HepG2 (cell line): ENCODE results near the gene ANKRD40CL. TPM values are rescaled to one million over a fixed set of nuclear protein-coding genes. Genes with fewer than 3 reads are reported as not detected.
A peak's percentile ranks its signal among the peaks of the same experiment; 100 is the strongest.

Experiments
- ATAC-seq: fragments of 200-7000 bp; cut with Tn5 transposase; 3 replicates; pipeline ENCODE4 v1.9.1; 2020; ENCODE audit warnings: mild to moderate bottlenecking, moderate library complexity
- BruUV-seq: library from RNA; stranded (reverse); fragments of 400-500 nt; replicated peaks from 2 replicates; lab custom pipeline; 2021; lab: Mats Ljungman, UMichigan
- CTCF ChIA-PET: fragments of 300-600 bp; formaldehyde crosslinking; extraction: SDS; loops from one replicate; lab custom pipeline; 2021; ENCODE audit warnings: low total read pairs, inconsistent platforms, low intra/inter-chr PET ratio; lab: Yijun Ruan, JAX
- POLR2A ChIA-PET: fragments of 350-600 bp; sonication (Branson Sonifier 250); formaldehyde crosslinking; loops from one replicate; lab custom pipeline; 2020; ENCODE audit warnings: antibody characterized with exemption, inconsistent platforms; lab: Yijun Ruan, JAX
- DNase-seq: peaks from one replicate; pipeline ENCODE4 v3.0.0-alpha.2; 2015; ENCODE audit warnings: low spot score
- FAIRE-seq: peaks from 3 replicates; lab custom pipeline; 2011; peaks lifted over from hg19 to GRCh38; lab: Jason Lieb, UNC
- H2AFZ ChIP-seq: one replicate; pipeline ENCODE4 v1.6.1; 2011; ENCODE audit warnings: low read length, inconsistent platforms
- H3K27ac ChIP-seq: fragments of 300-600 bp; 3 replicates; pipeline ENCODE4 v1.8.0; 2011; ENCODE audit warnings: mixed run types, mild to moderate bottlenecking, mixed read lengths, low read length, inconsistent platforms; ENCODE audit not compliant: insufficient read depth; ENCODE audit errors: extremely low read length
- H3K27me3 ChIP-seq, 2 experiments: fragments of 200-600 bp in 1 of 2; 2 replicates in 1 of 2; 3 replicates in 1 of 2; pipeline versions ENCODE4 v1.6.0 to v1.8.0; 2011; ENCODE audit warnings: low read length in 2 of 2, mild to moderate bottlenecking in 2 of 2, moderate library complexity in 2 of 2, inconsistent platforms in 1 of 2; ENCODE audit not compliant: insufficient read depth in 2 of 2, control insufficient read depth in 1 of 2
- H3K36me3 ChIP-seq, 2 experiments: fragments of 200-600 bp in 1 of 2; replicated peaks in 1 of 2; 2 replicates in 1 of 2; 3 replicates in 1 of 2; pipeline versions ENCODE4 v1.5.1 to v1.8.0; 2011; ENCODE audit warnings: low read length in 2 of 2, inconsistent platforms in 1 of 2; ENCODE audit not compliant: insufficient read depth in 2 of 2, control insufficient read depth in 1 of 2
- H3K4me1 ChIP-seq: 2 replicates; pipeline ENCODE4 v1.5.1; 2012; ENCODE audit warnings: low read length, inconsistent platforms; ENCODE audit not compliant: insufficient read depth
- H3K4me2 ChIP-seq: 2 replicates; pipeline ENCODE4 v1.6.0; 2011; ENCODE audit warnings: low read depth, low read length, inconsistent platforms
- H3K4me3 ChIP-seq, 3 experiments: fragments of 200-600 bp in 1 of 3; sonication (generic), shearing (Covaris generic) in 1 of 3; replicated peaks in 1 of 3; 2 replicates each; pipeline ENCODE4 v1.5.1; 2011 to 2016; ENCODE audit warnings: low read length in 3 of 3, inconsistent platforms in 2 of 3, low read depth in 2 of 3, mild to moderate bottlenecking in 2 of 3, control low read depth in 1 of 3, mixed read lengths in 1 of 3; ENCODE audit not compliant: insufficient read depth in 1 of 3
- H3K79me2 ChIP-seq: one replicate; pipeline ENCODE4 v1.6.1; 2011; ENCODE audit warnings: low read length, inconsistent platforms; ENCODE audit not compliant: insufficient read depth
- H3K9ac ChIP-seq: 2 replicates; pipeline ENCODE4 v1.6.0; 2011; ENCODE audit warnings: mild to moderate bottlenecking, low read depth, low read length, inconsistent platforms; ENCODE audit not compliant: insufficient read depth
- H3K9me3 ChIP-seq: 2 replicates; pipeline ENCODE4 v1.5.1; 2012; ENCODE audit warnings: mild to moderate bottlenecking, low read length
- H4K20me1 ChIP-seq: 2 replicates; pipeline ENCODE4 v1.6.0; 2011; ENCODE audit warnings: inconsistent platforms, mild to moderate bottlenecking, low read length, moderate library complexity; ENCODE audit not compliant: insufficient read depth
- ATF1 ChIP-seq: IDR thresholded peaks from 2 replicates; pipeline ENCODE4 v1.6.1; 2016; ENCODE audit warnings: mild to moderate bottlenecking, control low read depth
- BCL6 ChIP-seq: IDR thresholded peaks from 2 replicates; pipeline ENCODE4 v1.6.1; 2016; ENCODE audit warnings: missing genetic modification reagents, missing compliant biosample characterization
- FOSL2 ChIP-seq: sonication (generic); formaldehyde crosslinking; IDR thresholded peaks from 2 replicates; pipeline ENCODE4 v1.4.0; 2020; ENCODE audit warnings: missing genetic modification reagents
- HNF4A ChIP-seq: sonication (generic); formaldehyde crosslinking; IDR thresholded peaks from 2 replicates; pipeline ENCODE4 v1.4.0; 2020; ENCODE audit warnings: missing genetic modification reagents
- MED8 ChIP-seq: sonication (generic); formaldehyde crosslinking; IDR thresholded peaks from 2 replicates; pipeline ENCODE4 v1.8.1; 2023; ENCODE audit warnings: mild to moderate bottlenecking, missing genetic modification reagents; ENCODE audit not compliant: insufficient replicate concordance
- NR2C2 ChIP-seq: sonication (generic); formaldehyde crosslinking; IDR thresholded peaks from 2 replicates; pipeline ENCODE4 v1.4.0; 2020; ENCODE audit warnings: missing genetic modification reagents, mild to moderate bottlenecking, moderate library complexity, borderline replicate concordance
- SAP130 ChIP-seq: IDR thresholded peaks from 2 replicates; pipeline ENCODE4 v1.6.1; 2016; ENCODE audit warnings: low read depth
- SOX6 ChIP-seq, 2 experiments: fragments of 450-650 bp in 1 of 2; sonication (generic) in 1 of 2; formaldehyde crosslinking in 1 of 2; IDR thresholded peaks; 2 replicates each; pipeline versions ENCODE4 v1.4.0 to v1.6.1; 2017 to 2020; ENCODE audit warnings: antibody characterized with exemption in 1 of 2, mild to moderate bottlenecking in 1 of 2, missing genetic modification reagents in 1 of 2
- TBX3 ChIP-seq: fragments of 450-650 bp; IDR thresholded peaks from 2 replicates; pipeline ENCODE4 v1.6.1; 2017; ENCODE audit warnings: antibody characterized with exemption, mild to moderate bottlenecking, inconsistent platforms, borderline replicate concordance
- THYN1 ChIP-seq: sonication (generic); formaldehyde crosslinking; IDR thresholded peaks from 2 replicates; pipeline ENCODE4 v1.8.1; 2023; ENCODE audit warnings: low read depth, mild to moderate bottlenecking, moderate library complexity, missing genetic modification reagents, borderline replicate concordance
- ZBTB7A ChIP-seq: sonication (generic); formaldehyde crosslinking; IDR thresholded peaks from 2 replicates; pipeline ENCODE4 v1.8.0; 2022; ENCODE audit warnings: mild to moderate bottlenecking, missing genetic modification reagents
- ZFP82 ChIP-seq: sonication (generic); formaldehyde crosslinking; IDR thresholded peaks from 2 replicates; pipeline ENCODE4 v1.5.1; 2020; ENCODE audit warnings: mild to moderate bottlenecking, missing genetic modification reagents, borderline replicate concordance
- ZFX ChIP-seq: sonication (generic); formaldehyde crosslinking; IDR thresholded peaks from 2 replicates; pipeline ENCODE4 v1.4.0; 2020; ENCODE audit warnings: mild to moderate bottlenecking, low read depth, missing genetic modification reagents, moderate library complexity
- ZNF20 ChIP-seq: sonication (generic); formaldehyde crosslinking; IDR thresholded peaks from 2 replicates; pipeline ENCODE4 v1.4.0; 2020; ENCODE audit warnings: mild to moderate bottlenecking, moderate library complexity, missing genetic modification reagents
- ZNF441 ChIP-seq: sonication (generic); formaldehyde crosslinking; IDR thresholded peaks from 2 replicates; pipeline ENCODE4 v1.7.0; 2021; ENCODE audit warnings: missing genetic modification reagents, borderline replicate concordance
- WGBS: methylation state at CpG from one replicate; pipeline ENCODE4 v1.1.6; 2017; ENCODE audit warnings: low lambda C conversion rate; 5-methylcytosine and 5-hydroxymethylcytosine counted together
- in situ Hi-C: cut with HindIII; loops from 2 replicates; pipeline ENCODE4 v1.10.0; 2017; ENCODE audit warnings: low pct_unique_long_range_greater_than_20kb; ENCODE audit not compliant: extremely low pct_ligation_motif_present
- intact Hi-C: fragments of 100-400 bp; cut with micrococcal nuclease; formaldehyde crosslinking; loops from one replicate; pipeline ENCODE4 v1.10.0; 2022; ENCODE audit not compliant: unreplicated experiment
- polyA plus RNA-seq, 8 experiments: library from polyadenylated mRNA; depleted of rRNA in 3 of 8; stranded (reverse) in 7 of 8; unstranded in 1 of 8; fragments of >200 nt; fragmentation: Illumina TruSeq in 4 of 8; extraction: Trizol in 4 of 8; gene quantifications; 2 replicates each; pipeline versions ENCODE4 v1.2.1 to v1.2.3, GENCODE V29; 2011 to 2016; ENCODE audit warnings: low read depth in 4 of 8, missing spikeins in 1 of 8, mixed read lengths in 1 of 8; ENCODE audit not compliant: insufficient read depth in 1 of 8
- total RNA-seq, 5 experiments: library from RNA; depleted of rRNA; stranded (reverse); fragments of >200 nt; fragmentation: Illumina TruSeq; extraction: Trizol; gene quantifications; 2 replicates each; pipeline ENCODE4 v1.2.3, GENCODE V29; 2016; ENCODE audit warnings: low read depth in 1 of 5
- TF ChIP-seq, protein P1 (sequence below): sonication (generic); formaldehyde crosslinking; conservative IDR thresholded peaks from 2 replicates; pipeline ENCODE4 v1.8.1; 2023; ENCODE audit warnings: missing genetic modification reagents
- TF ChIP-seq, protein P2 (sequence below): sonication (generic); formaldehyde crosslinking; IDR thresholded peaks from 2 replicates; pipeline ENCODE4 v1.4.0; 2020; ENCODE audit warnings: missing genetic modification reagents
- TF ChIP-seq, protein P3 (sequence below): sonication (generic); formaldehyde crosslinking; IDR thresholded peaks from 2 replicates; pipeline ENCODE4 v1.5.0; 2020; ENCODE audit warnings: missing genetic modification reagents

Gene ANKRD40CL
- total and polyA plus RNA-seq, 2 of the 13 experiments (the other 11 are each of a cell fraction or from before 2014, with no cell fraction given): 0.03 to 0.11 TPM

DNA sequence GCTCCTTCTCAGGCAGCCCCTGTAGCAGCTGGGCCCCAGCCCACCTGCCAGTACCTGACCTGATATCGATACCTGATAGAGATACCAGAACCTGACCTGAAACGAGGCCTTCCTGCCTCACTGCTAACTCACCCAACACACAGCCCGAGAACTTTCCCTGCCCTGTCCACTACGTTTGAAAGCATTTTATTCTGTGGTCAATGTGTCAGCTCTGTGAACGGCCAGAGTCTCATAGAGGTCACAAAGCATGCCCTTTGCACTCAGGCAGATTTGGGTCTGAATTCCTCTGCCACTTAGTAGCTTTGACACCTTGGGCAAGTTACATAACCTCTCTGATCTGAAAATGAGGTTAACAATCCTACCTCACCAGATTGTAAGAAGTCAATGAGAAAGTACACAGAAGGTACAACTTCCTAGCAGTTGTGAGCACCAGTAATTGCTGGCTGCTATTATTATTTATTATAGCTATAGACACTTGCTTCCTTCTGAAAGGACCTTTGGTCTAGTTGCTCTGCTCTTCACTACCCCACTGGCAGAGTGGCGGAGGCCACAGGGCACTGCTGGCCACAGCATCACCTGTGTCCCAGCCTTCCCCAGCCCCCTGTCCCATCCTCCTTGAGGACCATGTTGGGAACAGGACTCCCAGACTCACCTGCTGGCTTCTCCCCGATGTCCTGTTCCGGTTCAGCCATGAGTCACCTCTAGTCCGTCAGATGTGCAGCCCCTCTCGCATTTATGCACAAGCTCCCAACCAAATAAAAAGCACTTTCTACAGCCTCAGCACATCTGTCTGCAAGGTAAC, 895 bp downstream of the ANKRD40CL start:
- no TSS peak for BruUV-seq
- Histone ChIP-seq H4K20me1 (no peaks in the 10 kb centered on the region), H3K27me3 (peaks cover 0 to 2% of the 10 kb centered on the region in 2 experiments; a peak in 1 of 5 replicates), H3K79me2 (no peaks in the 10 kb centered on the region), H3K4me3 (peak overlapping the region; percentile 3 to 55 (median 20)), H3K36me3 (no peaks in the 10 kb centered on the region), H3K27ac (no peak overlapping the region), H3K4me2 (peak overlapping the region; percentile 80), H3K9me3 (no peaks in the 10 kb centered on the region), H3K9ac (peak overlapping the region; percentile 41; the same call in 1 of the 2 replicates), H2AFZ (peak overlapping the region; percentile 28), H3K4me1 (peaks cover 62% of the 10 kb centered on the region)
- peak; percentile 59 for DNase-seq
- peak; percentile 69 for ATAC-seq
- FAIRE-seq: no peak
- 7% methylated on average over 10 of the region's 10 CpGs for WGBS
- ChIA-PET CTCF (no interaction called here), POLR2A (interaction anchor here (1.0 to 2.4 kb wide), 4 partner anchors 10 to 99 kb away, joined by 3 to 9 read pairs (median 6); partner anchors contain the start of genes LUC7L3 and TOB1)
- intact Hi-C loops (no loop called here), in situ Hi-C loops (no loop called here)
- TF ChIP-seq ZFP82 (no peak), SAP130 (CRISPR knock-in tag) (peak; percentile 49), FOSL2 (peak; percentile 64), NR2C2 (CRISPR knock-in tag) (no peak; the same call in 1 of the 2 replicates), SOX6 (IDR thresholded peaks at IDR 0.05) (no peak), SOX6 (CRISPR knock-in tag; IDR thresholded peaks at IDR 0.05) (no peak; the same call in 1 of the 2 replicates), THYN1 (no peak), MED8 (CRISPR knock-in tag) (peak; percentile 12), BCL6 (CRISPR knock-in tag) (no peak; the same call in 1 of the 2 replicates), ZNF20 (CRISPR knock-in tag) (no peak), ZNF441 (CRISPR knock-in tag) (peak; percentile 49; the same call in 1 of the 2 replicates), TBX3 (peak; percentile 49; the same call in 1 of the 2 replicates), ZBTB7A (CRISPR knock-in tag) (no peak), HNF4A (CRISPR knock-in tag) (peak; percentile 80), ZFX (0 out of 2 replicates have a peak, but pooled peaks have one; percentile 28), ATF1 (CRISPR knock-in tag) (no peak)
- TF ChIP-seq, protein P1, sequence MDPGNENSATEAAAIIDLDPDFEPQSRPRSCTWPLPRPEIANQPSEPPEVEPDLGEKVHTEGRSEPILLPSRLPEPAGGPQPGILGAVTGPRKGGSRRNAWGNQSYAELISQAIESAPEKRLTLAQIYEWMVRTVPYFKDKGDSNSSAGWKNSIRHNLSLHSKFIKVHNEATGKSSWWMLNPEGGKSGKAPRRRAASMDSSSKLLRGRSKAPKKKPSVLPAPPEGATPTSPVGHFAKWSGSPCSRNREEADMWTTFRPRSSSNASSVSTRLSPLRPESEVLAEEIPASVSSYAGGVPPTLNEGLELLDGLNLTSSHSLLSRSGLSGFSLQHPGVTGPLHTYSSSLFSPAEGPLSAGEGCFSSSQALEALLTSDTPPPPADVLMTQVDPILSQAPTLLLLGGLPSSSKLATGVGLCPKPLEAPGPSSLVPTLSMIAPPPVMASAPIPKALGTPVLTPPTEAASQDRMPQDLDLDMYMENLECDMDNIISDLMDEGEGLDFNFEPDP (CRISPR knock-in tag): no peak
- TF ChIP-seq, protein P2, sequence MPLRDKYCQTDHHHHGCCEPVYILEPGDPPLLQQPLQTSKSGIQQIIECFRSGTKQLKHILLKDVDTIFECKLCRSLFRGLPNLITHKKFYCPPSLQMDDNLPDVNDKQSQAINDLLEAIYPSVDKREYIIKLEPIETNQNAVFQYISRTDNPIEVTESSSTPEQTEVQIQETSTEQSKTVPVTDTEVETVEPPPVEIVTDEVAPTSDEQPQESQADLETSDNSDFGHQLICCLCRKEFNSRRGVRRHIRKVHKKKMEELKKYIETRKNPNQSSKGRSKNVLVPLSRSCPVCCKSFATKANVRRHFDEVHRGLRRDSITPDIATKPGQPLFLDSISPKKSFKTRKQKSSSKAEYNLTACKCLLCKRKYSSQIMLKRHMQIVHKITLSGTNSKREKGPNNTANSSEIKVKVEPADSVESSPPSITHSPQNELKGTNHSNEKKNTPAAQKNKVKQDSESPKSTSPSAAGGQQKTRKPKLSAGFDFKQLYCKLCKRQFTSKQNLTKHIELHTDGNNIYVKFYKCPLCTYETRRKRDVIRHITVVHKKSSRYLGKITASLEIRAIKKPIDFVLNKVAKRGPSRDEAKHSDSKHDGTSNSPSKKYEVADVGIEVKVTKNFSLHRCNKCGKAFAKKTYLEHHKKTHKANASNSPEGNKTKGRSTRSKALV (CRISPR knock-in tag): no peak
- TF ChIP-seq, protein P3, sequence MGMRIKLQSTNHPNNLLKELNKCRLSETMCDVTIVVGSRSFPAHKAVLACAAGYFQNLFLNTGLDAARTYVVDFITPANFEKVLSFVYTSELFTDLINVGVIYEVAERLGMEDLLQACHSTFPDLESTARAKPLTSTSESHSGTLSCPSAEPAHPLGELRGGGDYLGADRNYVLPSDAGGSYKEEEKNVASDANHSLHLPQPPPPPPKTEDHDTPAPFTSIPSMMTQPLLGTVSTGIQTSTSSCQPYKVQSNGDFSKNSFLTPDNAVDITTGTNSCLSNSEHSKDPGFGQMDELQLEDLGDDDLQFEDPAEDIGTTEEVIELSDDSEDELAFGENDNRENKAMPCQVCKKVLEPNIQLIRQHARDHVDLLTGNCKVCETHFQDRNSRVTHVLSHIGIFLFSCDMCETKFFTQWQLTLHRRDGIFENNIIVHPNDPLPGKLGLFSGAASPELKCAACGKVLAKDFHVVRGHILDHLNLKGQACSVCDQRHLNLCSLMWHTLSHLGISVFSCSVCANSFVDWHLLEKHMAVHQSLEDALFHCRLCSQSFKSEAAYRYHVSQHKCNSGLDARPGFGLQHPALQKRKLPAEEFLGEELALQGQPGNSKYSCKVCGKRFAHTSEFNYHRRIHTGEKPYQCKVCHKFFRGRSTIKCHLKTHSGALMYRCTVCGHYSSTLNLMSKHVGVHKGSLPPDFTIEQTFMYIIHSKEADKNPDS (CRISPR knock-in tag): no peak
